ENCODE results near the gene LIN7C.
A peak's percentile ranks its signal among the peaks of the same experiment; 100 is the strongest.

LIN7C gene

DNA sequence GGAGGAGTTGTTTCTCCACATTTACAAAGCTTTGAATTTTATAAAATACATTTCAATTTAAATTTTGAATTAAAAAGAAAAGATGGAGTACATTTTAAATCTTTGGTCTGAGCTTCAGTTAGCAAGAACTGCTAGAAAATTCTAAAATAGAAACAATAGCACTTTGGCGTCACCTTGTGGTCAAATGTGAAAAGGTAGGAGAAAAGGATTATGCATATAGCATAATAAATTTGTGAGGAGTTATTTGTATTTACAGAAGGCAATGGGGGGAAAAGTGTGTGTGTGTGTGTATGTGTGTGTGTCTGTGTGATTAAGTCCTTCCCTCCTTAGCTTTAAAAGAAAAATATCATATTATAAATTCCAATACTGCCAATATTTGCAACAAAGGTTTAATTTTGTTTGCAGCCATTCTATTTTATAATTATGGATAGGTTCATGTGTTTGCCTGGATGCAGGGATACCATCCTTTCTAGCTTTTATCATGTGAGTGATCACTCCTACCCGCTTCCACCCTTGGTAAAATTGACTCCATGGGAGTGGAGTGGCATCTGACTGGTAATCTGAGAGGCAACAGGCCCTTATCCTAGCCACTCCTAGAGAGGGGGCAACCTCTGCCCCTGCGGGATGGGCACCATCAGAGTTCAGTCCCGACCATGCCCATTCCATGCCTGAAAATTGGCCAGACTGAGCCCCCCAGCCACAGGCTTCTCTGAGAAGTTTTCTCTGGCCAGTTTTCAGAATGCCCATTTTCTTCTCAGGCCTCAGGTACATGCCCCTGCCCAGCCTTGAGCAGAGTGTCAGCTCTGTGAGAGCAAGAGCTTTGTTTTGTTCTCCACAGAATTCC is 20.4 kb downstream of the LIN7C start:
- FAIRE-seq = peak; percentile 38
- no peak for DNase-seq (ENCODE audit: insufficient read length, low spot score)

DNA sequence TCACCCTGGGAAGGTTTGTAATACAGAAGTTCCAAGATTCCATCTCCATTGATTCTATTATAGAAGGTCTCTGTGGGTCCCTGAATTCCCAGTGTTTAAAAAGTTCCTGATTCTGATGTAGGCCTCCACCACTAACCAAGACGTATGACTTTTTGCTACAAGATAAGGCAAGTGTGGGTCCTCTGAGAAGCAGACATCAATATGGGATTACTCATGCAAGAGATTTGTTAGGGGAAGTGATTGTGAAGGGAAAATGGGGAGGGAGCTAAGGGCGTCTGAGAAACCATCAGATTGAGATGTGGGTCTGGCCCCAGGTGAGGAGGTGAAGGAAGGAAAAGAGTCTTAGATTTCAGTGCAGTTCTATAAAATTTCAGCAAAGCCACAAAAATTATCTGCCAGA is 23.8 kb downstream of the LIN7C start:
- TF ChIP-seq, protein P1, sequence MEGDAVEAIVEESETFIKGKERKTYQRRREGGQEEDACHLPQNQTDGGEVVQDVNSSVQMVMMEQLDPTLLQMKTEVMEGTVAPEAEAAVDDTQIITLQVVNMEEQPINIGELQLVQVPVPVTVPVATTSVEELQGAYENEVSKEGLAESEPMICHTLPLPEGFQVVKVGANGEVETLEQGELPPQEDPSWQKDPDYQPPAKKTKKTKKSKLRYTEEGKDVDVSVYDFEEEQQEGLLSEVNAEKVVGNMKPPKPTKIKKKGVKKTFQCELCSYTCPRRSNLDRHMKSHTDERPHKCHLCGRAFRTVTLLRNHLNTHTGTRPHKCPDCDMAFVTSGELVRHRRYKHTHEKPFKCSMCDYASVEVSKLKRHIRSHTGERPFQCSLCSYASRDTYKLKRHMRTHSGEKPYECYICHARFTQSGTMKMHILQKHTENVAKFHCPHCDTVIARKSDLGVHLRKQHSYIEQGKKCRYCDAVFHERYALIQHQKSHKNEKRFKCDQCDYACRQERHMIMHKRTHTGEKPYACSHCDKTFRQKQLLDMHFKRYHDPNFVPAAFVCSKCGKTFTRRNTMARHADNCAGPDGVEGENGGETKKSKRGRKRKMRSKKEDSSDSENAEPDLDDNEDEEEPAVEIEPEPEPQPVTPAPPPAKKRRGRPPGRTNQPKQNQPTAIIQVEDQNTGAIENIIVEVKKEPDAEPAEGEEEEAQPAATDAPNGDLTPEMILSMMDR (IDR thresholded peaks at IDR 0.05; ENCODE audit: insufficient read depth, missing control alignments) = no peak
- no peak for DNase-seq (ENCODE audit: insufficient read length, low spot score)
- FAIRE-seq = no peak

More for the DNA sequence above, 20.4 kb downstream of the LIN7C start:
- TF ChIP-seq, protein P1 (IDR thresholded peaks at IDR 0.05; ENCODE audit: insufficient read depth, missing control alignments) = peak; percentile 91

DNA sequence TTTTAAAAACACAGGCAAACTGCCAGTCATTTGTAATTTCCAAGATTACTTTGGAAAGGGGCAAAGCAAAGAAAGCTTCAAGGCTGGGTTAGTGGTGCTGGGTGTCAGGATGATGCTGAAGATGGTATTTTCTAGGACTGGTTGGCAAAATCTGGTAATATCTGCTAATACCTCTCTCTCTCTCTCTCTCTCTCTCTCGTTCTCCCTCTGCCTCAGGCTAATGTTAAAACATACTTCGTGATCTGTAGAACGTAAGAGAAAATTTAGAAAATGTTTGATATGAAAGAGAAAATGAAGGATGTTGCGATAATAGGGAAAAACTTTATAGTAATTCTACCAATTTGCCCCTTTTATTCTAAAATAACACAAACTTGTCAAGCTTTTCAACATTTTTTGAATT is 24.6 kb downstream of the LIN7C start:
- FAIRE-seq = no peak
- TF ChIP-seq, protein P1 (IDR thresholded peaks at IDR 0.05; ENCODE audit: insufficient read depth, missing control alignments) = no peak

DNA sequence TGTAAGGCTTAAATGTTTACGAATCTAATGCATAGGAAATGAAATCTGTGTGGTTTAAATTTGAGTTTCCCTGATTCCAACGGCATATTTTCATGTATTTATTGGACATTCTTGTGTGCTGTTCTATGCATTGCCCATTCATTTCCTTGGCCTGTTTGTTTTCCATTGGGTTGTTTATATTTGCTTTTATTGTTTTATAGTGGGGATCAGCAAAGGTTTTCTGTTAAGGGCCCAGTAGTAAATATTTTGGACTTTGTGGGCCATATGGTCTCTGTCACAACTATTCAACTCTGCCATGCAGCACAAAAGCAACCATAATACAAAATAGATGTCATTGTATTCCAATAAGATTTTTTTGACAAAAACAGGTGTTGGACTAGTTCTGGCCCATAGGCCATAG is 28.7 kb downstream of the LIN7C start:
- TF ChIP-seq, protein P1 (IDR thresholded peaks at IDR 0.05; ENCODE audit: insufficient read depth, missing control alignments) = no peak
- FAIRE-seq (no peak), DNase-seq (ENCODE audit: insufficient read length, low spot score) (no peak)

More for the DNA sequence above, 24.6 kb downstream of the LIN7C start:
- no peak for DNase-seq (ENCODE audit: insufficient read length, low spot score)

DNA sequence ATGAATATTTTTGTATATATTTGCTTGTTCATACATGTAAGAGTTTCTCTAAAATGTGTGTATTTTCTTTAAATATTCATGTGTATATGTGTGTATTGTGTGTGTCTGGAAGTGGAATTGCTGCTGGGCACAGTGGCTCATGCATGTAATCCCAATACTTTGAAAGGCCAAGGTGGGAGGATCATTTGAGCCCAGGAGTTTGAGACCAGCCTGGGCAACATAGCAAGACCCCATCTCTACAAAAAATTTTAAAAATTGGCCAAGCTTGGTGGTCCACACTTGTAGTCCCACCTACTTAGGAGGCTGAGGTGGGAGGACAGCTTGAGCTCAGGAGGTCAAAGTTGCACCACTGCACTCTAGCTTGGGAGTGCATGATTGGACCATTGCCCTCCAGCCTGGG is 29.3 kb downstream of the LIN7C start:
- no peak for FAIRE-seq
- no peak for DNase-seq (ENCODE audit: insufficient read length, low spot score)
- TF ChIP-seq, protein P1 (IDR thresholded peaks at IDR 0.05; ENCODE audit: insufficient read depth, missing control alignments) = no peak

DNA sequence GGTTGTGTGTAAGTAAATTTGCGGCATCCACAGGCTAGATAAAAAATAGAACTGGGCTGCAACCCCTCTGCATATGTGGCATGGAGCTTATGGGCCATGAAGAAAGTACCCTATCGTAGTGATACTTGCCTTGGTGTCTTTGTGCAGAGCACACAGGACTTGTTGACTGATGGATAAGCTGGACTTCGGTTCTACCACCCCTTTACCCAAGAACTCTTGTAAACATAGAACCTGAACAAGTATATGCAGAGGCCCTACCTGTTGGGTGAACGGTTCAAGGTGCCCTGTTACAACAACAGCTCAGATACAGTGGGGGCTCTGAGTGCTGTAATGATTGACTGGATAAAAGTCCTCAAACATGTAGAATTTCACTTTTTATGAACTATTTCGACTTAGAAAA is 30.9 kb downstream of the LIN7C start:
- FAIRE-seq (no peak), DNase-seq (ENCODE audit: insufficient read length, low spot score) (no peak)
- TF ChIP-seq, protein P1 (IDR thresholded peaks at IDR 0.05; ENCODE audit: insufficient read depth, missing control alignments) = no peak

DNA sequence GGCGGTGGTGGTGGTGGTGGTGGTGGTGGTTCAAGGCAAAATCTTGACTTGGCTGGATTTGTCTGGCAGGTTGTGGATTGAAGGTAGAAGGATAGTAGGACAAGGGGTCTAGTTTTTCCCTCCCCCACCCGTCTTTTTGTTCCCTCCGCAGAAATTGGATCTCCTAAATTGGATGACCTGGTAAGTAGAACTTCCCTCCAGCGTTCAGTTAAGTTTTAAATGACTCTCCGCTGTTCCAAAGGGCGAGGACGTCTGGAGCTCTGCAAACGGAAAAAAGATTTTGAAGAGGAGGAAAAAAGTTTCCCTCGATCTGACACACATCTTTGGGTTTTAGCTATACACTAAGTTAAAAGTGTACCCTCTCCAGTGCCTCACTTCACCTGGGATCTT is 33.6 kb downstream of the LIN7C start:
- DNase-seq (ENCODE audit: insufficient read length, low spot score) (no peak), FAIRE-seq (no peak)
- TF ChIP-seq, protein P1 (IDR thresholded peaks at IDR 0.05; ENCODE audit: insufficient read depth, missing control alignments) = no peak

All from D721Med (cell line).